A549 (cell line): ENCODE results near the gene TBC1D22A. TPM values are rescaled to one million over a fixed set of nuclear protein-coding genes. Genes with fewer than 3 reads are reported as not detected.

Experiments used
- ATAC-seq, 2 experiments: fragments of 200-7000 bp in 1 of 2; fragments of >200 bp in 1 of 2; cut with Nextera tagmentation in 1 of 2; cut with Tn5 transposase in 1 of 2; 3 replicates each; pipeline versions ENCODE4 v1.8.0 to v1.9.1; 2018 to 2020; ENCODE audit warnings: mild to moderate bottlenecking in 1 of 2, moderate library complexity in 1 of 2
- CTCF ChIA-PET: fragments of 300-600 bp; sonication (Branson Sonifier 250); formaldehyde crosslinking; extraction: SDS; loops from one replicate; lab custom pipeline; 2021; ENCODE audit warnings: antibody characterized with exemption, inconsistent platforms; lab: Yijun Ruan, JAX
- POLR2A ChIA-PET: fragments of 350-600 bp; formaldehyde crosslinking; extraction: SDS; loops from one replicate; lab custom pipeline; 2021; ENCODE audit warnings: antibody characterized with exemption, inconsistent platforms; lab: Yijun Ruan, JAX
- DNase-seq, 2 experiments: peaks; one replicate each; pipeline versions ENCODE4 v3.0.0 to v3.0.0-alpha.2; 2011 to 2016; ENCODE audit warnings: low read depth in 1 of 2, low spot score in 1 of 2
- FAIRE-seq: peaks from 2 replicates; lab custom pipeline; 2011; peaks lifted over from hg19 to GRCh38; lab: Jason Lieb, UNC
- H3K27ac ChIP-seq, 2 experiments: fragments of >200 bp; sonication (Bioruptor Twin); formaldehyde crosslinking; 3 replicates each; pipeline ENCODE4 v1.5.1; 2016 to 2017
- H3K4me1 ChIP-seq: fragments of >200 bp; sonication (Bioruptor Twin); formaldehyde crosslinking; 3 replicates; pipeline ENCODE4 v1.6.1; 2016
- H3K4me2 ChIP-seq: fragments of >200 bp; sonication (Bioruptor Twin); formaldehyde crosslinking; 3 replicates; pipeline ENCODE4 v1.6.1; 2016
- H3K4me3 ChIP-seq: fragments of >200 bp; sonication (Bioruptor Twin); formaldehyde crosslinking; 3 replicates; pipeline ENCODE4 v1.5.1; 2016
- H3K9me3 ChIP-seq: fragments of >200 bp; sonication (Bioruptor Twin); formaldehyde crosslinking; 3 replicates; pipeline ENCODE4 v1.6.1; 2016
- CBX2 ChIP-seq: fragments of 200-600 bp; sonication (generic); IDR thresholded peaks from 2 replicates; pipeline ENCODE4 v1.6.1; 2016; ENCODE audit warnings: low read depth, mild to moderate bottlenecking, borderline replicate concordance
- CBX8 ChIP-seq: fragments of 200-600 bp; sonication (generic); IDR thresholded peaks from 2 replicates; pipeline ENCODE4 v1.6.1; 2016
- CHD4 ChIP-seq: fragments of 200-600 bp; sonication (generic); IDR thresholded peaks from 2 replicates; pipeline ENCODE4 v1.6.1; 2016; ENCODE audit warnings: antibody characterized with exemption, mild to moderate bottlenecking, borderline replicate concordance
- E2F6 ChIP-seq: IDR thresholded peaks from 2 replicates; pipeline ENCODE4 v1.6.1; 2012; ENCODE audit warnings: low read depth, borderline replicate concordance
- ESRRA ChIP-seq: fragments of 150-350 bp; IDR thresholded peaks from 2 replicates; pipeline ENCODE4 v1.6.1; 2014; ENCODE audit warnings: mild to moderate bottlenecking, low read length, borderline replicate concordance
- HDAC2 ChIP-seq: fragments of 200-600 bp; sonication (generic); IDR thresholded peaks from 2 replicates; pipeline ENCODE4 v1.6.1; 2016
- HOXA7 ChIP-seq: fragments of 250-450 bp; sonication (Bioruptor Pico); IDR thresholded peaks from 2 replicates; pipeline ENCODE4 v1.5.0; 2020; ENCODE audit warnings: mild to moderate bottlenecking, moderate library complexity
- JUN ChIP-seq, 2 experiments: fragments of >200 bp; sonication (Bioruptor Twin); formaldehyde crosslinking; IDR thresholded peaks; 2 replicates in 1 of 2; 3 replicates in 1 of 2; pipeline ENCODE4 v1.6.1; 2016 to 2017
- JUNB ChIP-seq: fragments of >200 bp; sonication (Bioruptor Twin); formaldehyde crosslinking; IDR thresholded peaks from 2 replicates; pipeline ENCODE4 v1.6.1; 2016
- KDM5A ChIP-seq: fragments of 200-600 bp; sonication (generic); IDR thresholded peaks from 2 replicates; pipeline ENCODE4 v1.6.1; 2016; ENCODE audit warnings: antibody characterized with exemption, mild to moderate bottlenecking
- RCOR1 ChIP-seq: fragments of 150-350 bp; IDR thresholded peaks from 2 replicates; pipeline ENCODE4 v1.6.1; 2014; ENCODE audit warnings: antibody characterized with exemption, low read length, low read depth
- TP53 ChIP-seq: fragments of 250-450 bp; sonication (Bioruptor Pico); IDR thresholded peaks from 2 replicates; pipeline ENCODE4 v1.5.0; 2021; ENCODE audit warnings: mild to moderate bottlenecking, moderate library complexity
- WGBS: methylation state at CpG from one replicate; pipeline ENCODE4 v1.1.6; 2017; ENCODE audit errors: missing lambda C conversion rate; 5-methylcytosine and 5-hydroxymethylcytosine counted together
- polyA plus RNA-seq, 4 experiments: library from polyadenylated mRNA; depleted of rRNA in 3 of 4; stranded (reverse); fragments of >200 nt; fragmentation: RNase III in 1 of 4; extraction: RNeasy Plus Mini Kit Qiagen cat#74134 plus additional on column Dnase treatment in 1 of 4; gene quantifications; 2 replicates in 3 of 4; 3 replicates in 1 of 4; pipeline ENCODE4 v1.2.3, GENCODE V29; 2011 to 2017
- TF ChIP-seq, protein P1 (sequence below): fragments of >200 bp; sonication (Bioruptor Twin); formaldehyde crosslinking; IDR thresholded peaks from 2 replicates; pipeline ENCODE4 v1.6.1; 2016
- TF ChIP-seq, protein P2 (sequence below): IDR thresholded peaks from 2 replicates; pipeline ENCODE4 v1.6.1; 2012
- TF ChIP-seq, protein P3 (sequence below): fragments of >200 bp; sonication (Bioruptor Twin); formaldehyde crosslinking; IDR thresholded peaks from 3 replicates; pipeline ENCODE4 v1.6.1; 2016

TBC1D22A gene
- polyA plus RNA-seq, 2 of the 4 experiments (the other 2 are of a cell fraction): 8.9 to 10.8 TPM

GRCh38 chr22:47206666-47207218, 444.3 kb downstream of the TBC1D22A start:
- H3K4me1 ChIP-seq: no peaks in the 10 kb centered on the region
- TF ChIP-seq CBX2: no peak
- no peak for TF ChIP-seq KDM5A
- TF ChIP-seq E2F6: no peak
- TF ChIP-seq JUNB: no peak
- CTCF ChIA-PET: no interaction called here
- H3K9me3 ChIP-seq: no peaks in the 10 kb centered on the region
- no peak overlapping the region for H3K4me2 ChIP-seq
- FAIRE-seq (no peak), ATAC-seq (no peak), DNase-seq (no peak)
- POLR2A ChIA-PET: no interaction called here
- H3K4me3 ChIP-seq: no peak overlapping the region
- no peak overlapping the region for H3K27ac ChIP-seq
- 44% methylated on average over 7 of the region's 9 CpGs for WGBS

DNA sequence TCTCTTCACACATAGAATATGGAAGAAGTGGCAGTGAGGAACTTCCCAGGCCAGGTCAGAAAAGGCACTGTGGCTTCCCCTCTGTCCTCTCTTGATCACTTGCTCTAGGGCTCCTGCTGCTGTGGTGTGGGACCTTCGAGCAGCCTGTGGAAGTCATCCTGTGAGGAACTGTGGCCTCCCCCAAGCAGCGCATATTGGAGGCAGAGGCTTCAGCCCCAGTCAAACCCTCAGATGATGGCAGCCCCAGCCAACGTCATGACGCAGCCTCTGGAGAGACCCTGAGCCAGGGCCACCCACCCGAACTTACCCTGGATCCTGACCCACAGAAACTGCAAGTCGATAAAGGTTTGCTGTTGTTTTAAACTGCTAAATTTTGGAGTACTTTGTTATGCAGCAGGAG, 444.9 kb downstream of the TBC1D22A start:
- no peak for DNase-seq
- CTCF ChIA-PET: no interaction called here
- TF ChIP-seq HDAC2: no peak
- no peak for TF ChIP-seq E2F6
- no peak for TF ChIP-seq CBX8
- TF ChIP-seq ESRRA: no peak
- TF ChIP-seq, protein P1, sequence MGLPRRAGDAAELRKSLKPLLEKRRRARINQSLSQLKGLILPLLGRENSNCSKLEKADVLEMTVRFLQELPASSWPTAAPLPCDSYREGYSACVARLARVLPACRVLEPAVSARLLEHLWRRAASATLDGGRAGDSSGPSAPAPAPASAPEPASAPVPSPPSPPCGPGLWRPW: no peak
- no peak for TF ChIP-seq TP53 (CRISPR knock-in tag)
- no peaks in the 10 kb centered on the region for H3K9me3 ChIP-seq
- H3K4me3 ChIP-seq: no peak overlapping the region
- no peak overlapping the region for H3K4me2 ChIP-seq
- WGBS: 28% methylated on average over 4 of the region's 6 CpGs
- ATAC-seq: no peak
- no peaks in the 10 kb centered on the region for H3K4me1 ChIP-seq
- FAIRE-seq: no peak
- POLR2A ChIA-PET: no interaction called here
- no peak overlapping the region for H3K27ac ChIP-seq

- ChIA-PET POLR2A (no interaction called here), CTCF (interaction anchor here (0.6 kb wide), 1 partner anchor 12 kb away, joined by 3 read pairs; no protein-coding TSS in a partner anchor)
- TF ChIP-seq RCOR1 (no peak), HOXA7 (no peak), CHD4 (no peak)
- TF ChIP-seq, protein P2, sequence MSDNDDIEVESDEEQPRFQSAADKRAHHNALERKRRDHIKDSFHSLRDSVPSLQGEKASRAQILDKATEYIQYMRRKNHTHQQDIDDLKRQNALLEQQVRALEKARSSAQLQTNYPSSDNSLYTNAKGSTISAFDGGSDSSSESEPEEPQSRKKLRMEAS: no peak
- Histone ChIP-seq H3K4me3 (no peak overlapping the region), H3K4me1 (no peaks in the 10 kb centered on the region), H3K27ac (no peak overlapping the region), H3K4me2 (no peak overlapping the region), H3K9me3 (no peaks in the 10 kb centered on the region)
- ATAC-seq (no peak), FAIRE-seq (no peak), DNase-seq (no peak)
- WGBS: 45% methylated on average over 4 of the region's 12 CpGs
These were observed 445.6 kb downstream of the TBC1D22A start for GRCh38 chr22:47207846-47208554.

GRCh38 chr22:47208630-47209029, 446.2 kb downstream of the TBC1D22A start:
- Histone ChIP-seq H3K4me1 (no peaks in the 10 kb centered on the region), H3K4me3 (no peak overlapping the region), H3K27ac (no peak overlapping the region), H3K4me2 (no peak overlapping the region), H3K9me3 (no peaks in the 10 kb centered on the region; the same call in 2 of the 3 replicates)
- 46% methylated on average over 13 of the region's 14 CpGs for WGBS
- POLR2A ChIA-PET: no interaction called here
- TF ChIP-seq JUN (IDR thresholded peaks at IDR 0.05) (no peak), HOXA7 (no peak)
- TF ChIP-seq, protein P3, sequence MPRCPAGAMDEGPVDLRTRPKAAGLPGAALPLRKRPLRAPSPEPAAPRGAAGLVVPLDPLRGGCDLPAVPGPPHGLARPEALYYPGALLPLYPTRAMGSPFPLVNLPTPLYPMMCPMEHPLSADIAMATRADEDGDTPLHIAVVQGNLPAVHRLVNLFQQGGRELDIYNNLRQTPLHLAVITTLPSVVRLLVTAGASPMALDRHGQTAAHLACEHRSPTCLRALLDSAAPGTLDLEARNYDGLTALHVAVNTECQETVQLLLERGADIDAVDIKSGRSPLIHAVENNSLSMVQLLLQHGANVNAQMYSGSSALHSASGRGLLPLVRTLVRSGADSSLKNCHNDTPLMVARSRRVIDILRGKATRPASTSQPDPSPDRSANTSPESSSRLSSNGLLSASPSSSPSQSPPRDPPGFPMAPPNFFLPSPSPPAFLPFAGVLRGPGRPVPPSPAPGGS: no peak
- DNase-seq: no peak
- ATAC-seq: no peak
- CTCF ChIA-PET: interaction anchor here (0.6 kb wide), 1 partner anchor 13 kb away, joined by 3 read pairs; no protein-coding TSS in a partner anchor
- FAIRE-seq: no peak
